Measurements from ENCODE around the gene INAVA.

GRCh38 chr1:200901796-200902444, 7.2 kb downstream of the INAVA start:
- TF ChIP-seq, protein P1, sequence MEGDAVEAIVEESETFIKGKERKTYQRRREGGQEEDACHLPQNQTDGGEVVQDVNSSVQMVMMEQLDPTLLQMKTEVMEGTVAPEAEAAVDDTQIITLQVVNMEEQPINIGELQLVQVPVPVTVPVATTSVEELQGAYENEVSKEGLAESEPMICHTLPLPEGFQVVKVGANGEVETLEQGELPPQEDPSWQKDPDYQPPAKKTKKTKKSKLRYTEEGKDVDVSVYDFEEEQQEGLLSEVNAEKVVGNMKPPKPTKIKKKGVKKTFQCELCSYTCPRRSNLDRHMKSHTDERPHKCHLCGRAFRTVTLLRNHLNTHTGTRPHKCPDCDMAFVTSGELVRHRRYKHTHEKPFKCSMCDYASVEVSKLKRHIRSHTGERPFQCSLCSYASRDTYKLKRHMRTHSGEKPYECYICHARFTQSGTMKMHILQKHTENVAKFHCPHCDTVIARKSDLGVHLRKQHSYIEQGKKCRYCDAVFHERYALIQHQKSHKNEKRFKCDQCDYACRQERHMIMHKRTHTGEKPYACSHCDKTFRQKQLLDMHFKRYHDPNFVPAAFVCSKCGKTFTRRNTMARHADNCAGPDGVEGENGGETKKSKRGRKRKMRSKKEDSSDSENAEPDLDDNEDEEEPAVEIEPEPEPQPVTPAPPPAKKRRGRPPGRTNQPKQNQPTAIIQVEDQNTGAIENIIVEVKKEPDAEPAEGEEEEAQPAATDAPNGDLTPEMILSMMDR (IDR thresholded peaks at IDR 0.05), result no peak
- TF ChIP-seq EZH2 (IDR thresholded peaks at IDR 0.05; ENCODE audit: borderline replicate concordance, insufficient read depth, low read depth, low read length, poor library complexity, severe bottlenecking), result no peak
